IMR-90 (cell line): ENCODE data around the gene FHL2. TPM values are rescaled to one million over a fixed set of nuclear protein-coding genes. Genes with fewer than 3 reads are reported as not detected.
A peak's percentile ranks its signal among the peaks of the same experiment; 100 is the strongest.

Experiments
- ATAC-seq: fragments of 200-7000 bp; cut with Tn5 transposase; 2 replicates; pipeline ENCODE4 v1.9.1; 2020; ENCODE audit warnings: low read depth, mild to moderate bottlenecking, moderate library complexity
- BruUV-seq: library from RNA; stranded (reverse); fragments of 400-500 nt; replicated peaks from 2 replicates; lab custom pipeline; 2021; lab: Mats Ljungman, UMichigan
- CTCF ChIA-PET: fragments of 300-600 bp; formaldehyde crosslinking; extraction: SDS; loops from one replicate; lab custom pipeline; 2021; ENCODE audit warnings: antibody characterized with exemption; lab: Yijun Ruan, JAX
- POLR2A ChIA-PET: fragments of 300-600 bp; sonication (Branson Sonifier 250); formaldehyde crosslinking; loops from one replicate; lab custom pipeline; 2022; ENCODE audit warnings: antibody characterized with exemption; ENCODE audit not compliant: unreplicated experiment; lab: Charles Lee
- DNase-seq: peaks from one replicate; pipeline ENCODE4 v3.0.0; 2013
- H2AFZ ChIP-seq: replicated peaks from 2 replicates; pipeline ENCODE3; 2013; ENCODE audit warnings: low read length, mild to moderate bottlenecking; ENCODE audit not compliant: poor library complexity
- H2AK5ac ChIP-seq: 2 replicates; pipeline ENCODE4 v1.6.1; 2013; ENCODE audit warnings: low read depth, low read length, inconsistent platforms
- H2AK9ac ChIP-seq: replicated peaks from 2 replicates; pipeline ENCODE3; 2013; ENCODE audit warnings: mild to moderate bottlenecking, low read depth, low read length, moderate library complexity; ENCODE audit not compliant: poor library complexity
- H2BK120ac ChIP-seq: 2 replicates; pipeline ENCODE4 v1.6.1; 2013; ENCODE audit warnings: low read depth, low read length, inconsistent platforms
- H2BK15ac ChIP-seq: 3 replicates; pipeline ENCODE4 v1.6.1; 2013; ENCODE audit warnings: low read depth, low read length, inconsistent platforms
- H2BK20ac ChIP-seq: 2 replicates; pipeline ENCODE4 v1.6.1; 2013; ENCODE audit warnings: low read depth, mild to moderate bottlenecking, inconsistent platforms, low read length, moderate library complexity
- H2BK5ac ChIP-seq: 2 replicates; pipeline ENCODE4 v1.6.1; 2013; ENCODE audit warnings: mild to moderate bottlenecking, low read depth, low read length, inconsistent platforms; ENCODE audit not compliant: poor library complexity, severe bottlenecking
- H3K14ac ChIP-seq: replicated peaks from 2 replicates; pipeline ENCODE4 v1.6.1; 2013; ENCODE audit warnings: low read depth, low read length, inconsistent platforms
- H3K18ac ChIP-seq: 2 replicates; pipeline ENCODE4 v1.6.1; 2013; ENCODE audit warnings: low read depth, low read length, control low read depth
- H3K23ac ChIP-seq: 2 replicates; pipeline ENCODE4 v1.6.1; 2013; ENCODE audit warnings: low read depth, low read length, inconsistent platforms
- H3K27ac ChIP-seq: 2 replicates; pipeline ENCODE4 v1.5.1; 2013; ENCODE audit warnings: mild to moderate bottlenecking, control low read depth, low read length; ENCODE audit not compliant: insufficient read depth
- H3K27me3 ChIP-seq: 2 replicates; pipeline ENCODE4 v1.6.1; 2013; ENCODE audit warnings: low read length; ENCODE audit not compliant: control insufficient read depth, insufficient read depth
- H3K36me3 ChIP-seq: 2 replicates; pipeline ENCODE4 v1.6.1; 2013; ENCODE audit warnings: low read length, mixed read lengths; ENCODE audit not compliant: control insufficient read depth, insufficient read depth
- H3K4ac ChIP-seq: 2 replicates; pipeline ENCODE4 v1.6.1; 2013; ENCODE audit warnings: low read depth, low read length, inconsistent platforms
- H3K4me1 ChIP-seq: 2 replicates; pipeline ENCODE4 v1.6.1; 2013; ENCODE audit warnings: low read length, mixed read lengths; ENCODE audit not compliant: control insufficient read depth, insufficient read depth
- H3K4me2 ChIP-seq: 2 replicates; pipeline ENCODE4 v1.6.1; 2013; ENCODE audit warnings: low read depth, mild to moderate bottlenecking, control low read depth, low read length, moderate library complexity
- H3K4me3 ChIP-seq: 2 replicates; pipeline ENCODE4 v1.5.1; 2013; ENCODE audit warnings: low read depth, mild to moderate bottlenecking, control low read depth, low read length, moderate library complexity; ENCODE audit not compliant: insufficient read depth
- H3K56ac ChIP-seq: 2 replicates; pipeline ENCODE4 v1.6.1; 2013; ENCODE audit warnings: low read length, inconsistent platforms; ENCODE audit not compliant: insufficient read depth; ENCODE audit errors: extremely low read depth
- H3K79me1 ChIP-seq, 2 experiments: 2 replicates each; pipeline ENCODE4 v1.6.1; 2013; ENCODE audit warnings: low read length in 2 of 2, inconsistent platforms in 1 of 2, low read depth in 1 of 2
- H3K9ac ChIP-seq: 2 replicates; pipeline ENCODE4 v1.6.1; 2013; ENCODE audit warnings: low read depth, low read length, control low read depth
- H3K9me1 ChIP-seq: 2 replicates; pipeline ENCODE4 v1.6.1; 2013; ENCODE audit warnings: low read length, inconsistent platforms; ENCODE audit not compliant: insufficient read depth
- H3K9me3 ChIP-seq: 2 replicates; pipeline ENCODE4 v1.6.1; 2013; ENCODE audit warnings: low read length; ENCODE audit not compliant: control insufficient read depth, insufficient read depth
- H4K20me1 ChIP-seq: 2 replicates; pipeline ENCODE4 v1.6.1; 2013; ENCODE audit warnings: low read length, inconsistent platforms; ENCODE audit not compliant: insufficient read depth
- H4K5ac ChIP-seq: 2 replicates; pipeline ENCODE4 v1.6.1; 2013; ENCODE audit warnings: mild to moderate bottlenecking, low read depth, low read length, control low read depth
- H4K8ac ChIP-seq, 2 experiments: 2 replicates each; pipeline ENCODE4 v1.6.1; 2013; ENCODE audit warnings: low read depth in 2 of 2, low read length in 2 of 2, control low read depth in 1 of 2, inconsistent platforms in 1 of 2
- H4K91ac ChIP-seq: 2 replicates; pipeline ENCODE4 v1.6.1; 2013; ENCODE audit warnings: low read depth, low read length, inconsistent platforms; ENCODE audit not compliant: insufficient read depth
- BHLHE40 ChIP-seq: fragments of 150-350 bp; IDR thresholded peaks from 2 replicates; pipeline ENCODE4 v1.6.1; 2016; ENCODE audit warnings: mild to moderate bottlenecking, low read depth, low read length
- CEBPB ChIP-seq: IDR thresholded peaks from 2 replicates; pipeline ENCODE4 v1.6.1; 2012; ENCODE audit warnings: low read depth, low read length, improper control_type of control experiment
- CHD1 ChIP-seq: IDR thresholded peaks from 2 replicates; pipeline ENCODE4 v1.6.1; 2012; ENCODE audit warnings: low read depth, low read length, improper control_type of control experiment
- MAZ ChIP-seq: IDR thresholded peaks from 2 replicates; pipeline ENCODE4 v1.6.1; 2012; ENCODE audit warnings: low read depth, mild to moderate bottlenecking, low read length, improper control_type of control experiment, moderate library complexity, borderline replicate concordance
- WGBS, 2 experiments: methylation state at CpG; one replicate each; pipeline versions ENCODE4 v1.1.5 to v1.1.7; 2013; ENCODE audit warnings: missing lambda C conversion rate in 2 of 2; ENCODE audit not compliant: insufficient read length in 1 of 2; ENCODE audit errors: extremely low coverage in 2 of 2; 5-methylcytosine and 5-hydroxymethylcytosine counted together
- dilution Hi-C: fragments of 300-500 bp; cut with HindIII; formaldehyde crosslinking; loops from one replicate; pipeline ENCODE4 v1.14.3; 2018; ENCODE audit warnings: low sequenced_read_pairs; ENCODE audit not compliant: unreplicated experiment
- in situ Hi-C: fragments of 300-500 bp; cut with MboI; formaldehyde crosslinking; loops from 3 replicates; pipeline ENCODE4 v1.14.3; 2019; ENCODE audit warnings: low sequenced_read_pairs, inconsistent platforms, mixed read lengths
- intact Hi-C: fragments of 100-400 bp; cut with micrococcal nuclease; formaldehyde crosslinking; loops from 2 replicates; pipeline ENCODE4 v1.10.0; 2022
- polyA plus RNA-seq, 3 experiments: library from polyadenylated mRNA; depleted of rRNA; stranded (reverse); fragments of >200 nt; gene quantifications; 2 replicates each; pipeline ENCODE4 v1.2.3, GENCODE V29; 2012; ENCODE audit warnings: low replicate concordance in 1 of 3
- total RNA-seq: library from RNA; depleted of rRNA; stranded (reverse); fragments of >200 nt; gene quantifications from 2 replicates; pipeline ENCODE4 v1.2.3, GENCODE V29; 2012
- TF ChIP-seq, protein P1 (sequence below): conservative IDR thresholded peaks from 2 replicates; pipeline ENCODE4 v1.5.1; 2012; ENCODE audit warnings: mild to moderate bottlenecking, low read depth, low read length, improper control_type of control experiment

FHL2 gene
- total and polyA plus RNA-seq, 2 of the 4 experiments (the other 2 are of a cell fraction) = 464 to 550 TPM

DNA sequence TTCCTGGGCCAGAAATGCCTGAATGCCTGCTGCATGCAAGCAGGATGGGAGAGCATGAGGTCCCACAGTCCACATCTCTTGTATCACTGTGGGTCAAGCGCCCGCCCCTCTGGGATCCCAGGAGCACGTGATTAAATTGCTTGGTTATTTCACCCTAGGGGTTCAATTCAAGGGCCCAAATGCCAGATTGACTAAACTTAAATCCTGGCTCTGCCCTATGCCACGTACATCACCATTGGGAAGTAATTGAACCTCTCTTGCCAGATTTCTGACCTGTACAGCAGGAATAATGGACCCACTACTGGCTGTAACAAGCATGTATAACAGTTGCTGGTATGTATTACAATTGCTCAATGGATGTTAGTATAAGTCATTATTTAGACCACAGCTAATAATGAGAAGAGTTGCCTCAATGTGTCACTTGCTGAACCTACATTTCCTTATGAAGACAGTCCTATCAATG lies 19.9 kb downstream of the FHL2 start:
- Histone ChIP-seq H3K4me1 (peaks cover 58% of the 10 kb centered on the region), H3K27me3 (no peaks in the 10 kb centered on the region), H3K9ac (no peak overlapping the region), H3K79me1 (peaks cover 31 to 92% of the 10 kb centered on the region in 2 experiments), H3K4ac (peak overlapping the region; percentile 6; the same call in 1 of the 2 replicates), H3K4me3 (no peak overlapping the region), H3K27ac (peak overlapping the region; percentile 75), H3K36me3 (peaks cover 78% of the 10 kb centered on the region), H3K9me3 (no peaks in the 10 kb centered on the region), H3K56ac (no peak overlapping the region), H3K23ac (peak overlapping the region; percentile 78; the same call in 1 of the 2 replicates), H2AK5ac (0 out of 2 replicates have a peak overlapping the region, but pooled peaks have one; percentile 22), H4K20me1 (peaks cover 49% of the 10 kb centered on the region), H2BK120ac (peak overlapping the region; percentile 45), H2BK5ac (peak overlapping the region; percentile 97), H3K9me1 (peaks cover 50% of the 10 kb centered on the region), H2BK15ac (no peak overlapping the region), H4K8ac (peak overlapping the region; percentile 16 to 60; a peak in 2 of 4 replicates), H2AFZ (no peak overlapping the region), H4K5ac (peak overlapping the region; percentile 58), H2BK20ac (no peak overlapping the region), H3K18ac (peak overlapping the region; percentile 57), H3K14ac (peak overlapping the region; percentile 28; the same call in 1 of the 2 replicates), H2AK9ac (no peak overlapping the region), H3K4me2 (no peak overlapping the region), H4K91ac (0 out of 2 replicates have a peak overlapping the region, but pooled peaks have one; percentile 19)
- no peak for ATAC-seq
- intact Hi-C loops = no loop called here
- WGBS, 2 experiments = 100% methylated on average over 1 of the region's 4 CpGs; no CpG with 5 or more reads in 1 of the 2 experiments
- POLR2A ChIA-PET = no interaction called here
- in situ Hi-C loops = no loop called here
- no peak for DNase-seq
- no TSS peak for BruUV-seq
- CTCF ChIA-PET = no interaction called here
- TF ChIP-seq BHLHE40 = no peak
- TF ChIP-seq, protein P1, sequence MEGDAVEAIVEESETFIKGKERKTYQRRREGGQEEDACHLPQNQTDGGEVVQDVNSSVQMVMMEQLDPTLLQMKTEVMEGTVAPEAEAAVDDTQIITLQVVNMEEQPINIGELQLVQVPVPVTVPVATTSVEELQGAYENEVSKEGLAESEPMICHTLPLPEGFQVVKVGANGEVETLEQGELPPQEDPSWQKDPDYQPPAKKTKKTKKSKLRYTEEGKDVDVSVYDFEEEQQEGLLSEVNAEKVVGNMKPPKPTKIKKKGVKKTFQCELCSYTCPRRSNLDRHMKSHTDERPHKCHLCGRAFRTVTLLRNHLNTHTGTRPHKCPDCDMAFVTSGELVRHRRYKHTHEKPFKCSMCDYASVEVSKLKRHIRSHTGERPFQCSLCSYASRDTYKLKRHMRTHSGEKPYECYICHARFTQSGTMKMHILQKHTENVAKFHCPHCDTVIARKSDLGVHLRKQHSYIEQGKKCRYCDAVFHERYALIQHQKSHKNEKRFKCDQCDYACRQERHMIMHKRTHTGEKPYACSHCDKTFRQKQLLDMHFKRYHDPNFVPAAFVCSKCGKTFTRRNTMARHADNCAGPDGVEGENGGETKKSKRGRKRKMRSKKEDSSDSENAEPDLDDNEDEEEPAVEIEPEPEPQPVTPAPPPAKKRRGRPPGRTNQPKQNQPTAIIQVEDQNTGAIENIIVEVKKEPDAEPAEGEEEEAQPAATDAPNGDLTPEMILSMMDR = no peak
- no peak for TF ChIP-seq CHD1
- peak; percentile 56 for TF ChIP-seq CEBPB
- TF ChIP-seq MAZ = no peak
- dilution Hi-C loops = no loop called here
